K562 (cell line): ENCODE data around the gene NXN. TPM values are rescaled to one million over a fixed set of nuclear protein-coding genes. Genes with fewer than 3 reads are reported as not detected.

Experiments used
- CEBPG ChIP-seq, 3 experiments: fragments of 200-800 bp in 1 of 3; sonication (Bioruptor generic) in 1 of 3; sonication (generic) in 1 of 3; formaldehyde crosslinking in 1 of 3; IDR thresholded peaks in 2 of 3; conservative IDR thresholded peaks in 1 of 3; 2 replicates each; pipeline versions ENCODE4 v1.6.1 to v1.8.0; 2016 to 2022; ENCODE audit warnings: missing compliant biosample characterization in 2 of 3, missing genetic modification characterization in 2 of 3, mild to moderate bottlenecking in 1 of 3, missing genetic modification reagents in 1 of 3
- JUN ChIP-seq, 2 experiments: sonication (generic) in 1 of 2; formaldehyde crosslinking in 1 of 2; IDR thresholded peaks; 2 replicates each; pipeline versions ENCODE4 v1.6.1 to v1.8.0; 2012 to 2022; ENCODE audit warnings: borderline replicate concordance in 2 of 2, mild to moderate bottlenecking in 2 of 2, improper control_type of control experiment in 1 of 2, low read depth in 1 of 2, low read length in 1 of 2, missing genetic modification reagents in 1 of 2
- RNF219 ChIP-seq: fragments of 250-450 bp; sonication (Bioruptor Pico); IDR thresholded peaks from 2 replicates; pipeline ENCODE4 v1.5.0; 2022; ENCODE audit warnings: mild to moderate bottlenecking
- ZFX ChIP-seq: sonication (generic); formaldehyde crosslinking; IDR thresholded peaks from 2 replicates; pipeline ENCODE4 v1.8.0; 2022; ENCODE audit warnings: mild to moderate bottlenecking, missing genetic modification reagents, moderate library complexity
- ZNF699 ChIP-seq: fragments of 250-450 bp; sonication (Bioruptor Pico); IDR thresholded peaks from 2 replicates; pipeline ENCODE4 v1.8.0; 2021; ENCODE audit warnings: mild to moderate bottlenecking, moderate library complexity; ENCODE audit not compliant: insufficient replicate concordance
- polyA plus RNA-seq, 8 experiments: library from polyadenylated mRNA; depleted of rRNA in 4 of 8; stranded (reverse) in 5 of 8; unstranded in 3 of 8; fragments of >200 nt; fragmentation: Nextera tagmentation in 2 of 8; fragmentation: Illumina TruSeq in 1 of 8; extraction: Ambion mirVana in 2 of 8; extraction: Trizol in 1 of 8; gene quantifications; 2 replicates each; pipeline versions ENCODE4 v1.2.1 to v1.2.3, GENCODE V29; 2011 to 2014; ENCODE audit warnings: inconsistent platforms in 1 of 8, missing spikeins in 1 of 8
- total RNA-seq, 7 experiments: library from RNA; depleted of rRNA in 6 of 7; stranded (reverse); fragments of >200 nt in 6 of 7; fragmentation: Illumina TruSeq in 2 of 7; extraction: Trizol in 2 of 7; gene quantifications; 2 replicates each; pipeline versions ENCODE4 v1.2.1 to v1.2.3, GENCODE V29; 2011 to 2021; ENCODE audit warnings: low replicate concordance in 1 of 7
- TF ChIP-seq, protein P1 (sequence below): fragments of 450-650 bp; IDR thresholded peaks from 2 replicates; pipeline ENCODE4 v1.6.1; 2016; ENCODE audit warnings: low read depth

NXN gene
- total and polyA plus RNA-seq, 9 of the 15 experiments (the other 6 are each of a cell fraction or from before 2014, with no cell fraction given), result 0.08 to 0.39 (median 0.29) TPM; not detected in 5

DNA sequence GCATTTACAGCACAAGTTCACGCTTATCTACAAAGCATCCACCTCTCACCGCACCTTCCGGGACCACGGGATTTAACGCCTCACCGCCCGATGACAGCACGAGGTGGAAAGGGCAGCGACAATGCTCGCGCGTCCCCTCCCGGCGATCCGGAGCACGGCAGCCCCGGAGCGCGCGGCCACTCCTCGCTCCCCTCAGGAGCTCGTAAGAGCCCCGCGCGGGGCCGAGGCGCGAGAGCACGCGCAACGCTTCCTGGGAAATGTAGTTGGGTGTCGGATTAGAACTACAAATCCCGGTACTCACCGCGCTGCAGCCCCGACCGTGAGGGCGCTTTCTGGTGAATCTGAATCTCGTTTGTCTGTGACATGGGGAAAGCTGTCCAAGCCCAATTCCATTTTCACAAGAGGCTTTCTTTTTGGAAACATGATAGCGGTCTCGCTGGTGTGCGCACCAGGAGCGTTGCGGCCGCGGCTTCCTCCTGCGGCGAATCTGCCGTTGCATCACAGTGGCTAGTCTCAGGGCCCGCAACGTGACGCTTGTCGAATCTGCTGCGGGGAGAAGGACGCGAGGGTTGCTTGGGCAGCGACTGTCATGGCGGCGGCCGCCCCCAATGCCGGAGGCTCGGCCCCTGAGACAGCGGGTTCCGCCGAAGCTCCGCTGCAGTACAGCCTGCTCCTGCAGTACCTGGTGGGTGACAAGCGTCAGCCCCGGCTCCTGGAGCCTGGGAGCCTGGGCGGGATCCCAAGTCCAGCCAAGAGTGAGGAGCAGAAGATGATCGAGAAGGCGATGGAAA, 17.2 kb upstream of the NXN start, which contains the start of gene TIMM22 (continued):
- TF ChIP-seq JUN (IDR thresholded peaks at IDR 0.05; ENCODE audit: borderline replicate concordance, low read depth, low read length) (peak; percentile 56; the same call in 1 of the 2 replicates), JUN (CRISPR knock-in tag; IDR thresholded peaks at IDR 0.05; ENCODE audit: borderline replicate concordance) (no peak), RNF219 (CRISPR knock-in tag) (no peak), CEBPG (CRISPR knock-in tag; IDR thresholded peaks at IDR 0.05) (peak; percentile 71), CEBPG (tag; conservative IDR thresholded peaks at IDR 0.05 in 1 of 2, IDR thresholded peaks at IDR 0.05 in 1 of 2) (peak; percentile 29 to 56; a peak in 3 of 4 replicates), ZFX (CRISPR knock-in tag) (peak; percentile 75), ZNF699 (CRISPR knock-in tag) (no peak)
- TF ChIP-seq, protein P1, sequence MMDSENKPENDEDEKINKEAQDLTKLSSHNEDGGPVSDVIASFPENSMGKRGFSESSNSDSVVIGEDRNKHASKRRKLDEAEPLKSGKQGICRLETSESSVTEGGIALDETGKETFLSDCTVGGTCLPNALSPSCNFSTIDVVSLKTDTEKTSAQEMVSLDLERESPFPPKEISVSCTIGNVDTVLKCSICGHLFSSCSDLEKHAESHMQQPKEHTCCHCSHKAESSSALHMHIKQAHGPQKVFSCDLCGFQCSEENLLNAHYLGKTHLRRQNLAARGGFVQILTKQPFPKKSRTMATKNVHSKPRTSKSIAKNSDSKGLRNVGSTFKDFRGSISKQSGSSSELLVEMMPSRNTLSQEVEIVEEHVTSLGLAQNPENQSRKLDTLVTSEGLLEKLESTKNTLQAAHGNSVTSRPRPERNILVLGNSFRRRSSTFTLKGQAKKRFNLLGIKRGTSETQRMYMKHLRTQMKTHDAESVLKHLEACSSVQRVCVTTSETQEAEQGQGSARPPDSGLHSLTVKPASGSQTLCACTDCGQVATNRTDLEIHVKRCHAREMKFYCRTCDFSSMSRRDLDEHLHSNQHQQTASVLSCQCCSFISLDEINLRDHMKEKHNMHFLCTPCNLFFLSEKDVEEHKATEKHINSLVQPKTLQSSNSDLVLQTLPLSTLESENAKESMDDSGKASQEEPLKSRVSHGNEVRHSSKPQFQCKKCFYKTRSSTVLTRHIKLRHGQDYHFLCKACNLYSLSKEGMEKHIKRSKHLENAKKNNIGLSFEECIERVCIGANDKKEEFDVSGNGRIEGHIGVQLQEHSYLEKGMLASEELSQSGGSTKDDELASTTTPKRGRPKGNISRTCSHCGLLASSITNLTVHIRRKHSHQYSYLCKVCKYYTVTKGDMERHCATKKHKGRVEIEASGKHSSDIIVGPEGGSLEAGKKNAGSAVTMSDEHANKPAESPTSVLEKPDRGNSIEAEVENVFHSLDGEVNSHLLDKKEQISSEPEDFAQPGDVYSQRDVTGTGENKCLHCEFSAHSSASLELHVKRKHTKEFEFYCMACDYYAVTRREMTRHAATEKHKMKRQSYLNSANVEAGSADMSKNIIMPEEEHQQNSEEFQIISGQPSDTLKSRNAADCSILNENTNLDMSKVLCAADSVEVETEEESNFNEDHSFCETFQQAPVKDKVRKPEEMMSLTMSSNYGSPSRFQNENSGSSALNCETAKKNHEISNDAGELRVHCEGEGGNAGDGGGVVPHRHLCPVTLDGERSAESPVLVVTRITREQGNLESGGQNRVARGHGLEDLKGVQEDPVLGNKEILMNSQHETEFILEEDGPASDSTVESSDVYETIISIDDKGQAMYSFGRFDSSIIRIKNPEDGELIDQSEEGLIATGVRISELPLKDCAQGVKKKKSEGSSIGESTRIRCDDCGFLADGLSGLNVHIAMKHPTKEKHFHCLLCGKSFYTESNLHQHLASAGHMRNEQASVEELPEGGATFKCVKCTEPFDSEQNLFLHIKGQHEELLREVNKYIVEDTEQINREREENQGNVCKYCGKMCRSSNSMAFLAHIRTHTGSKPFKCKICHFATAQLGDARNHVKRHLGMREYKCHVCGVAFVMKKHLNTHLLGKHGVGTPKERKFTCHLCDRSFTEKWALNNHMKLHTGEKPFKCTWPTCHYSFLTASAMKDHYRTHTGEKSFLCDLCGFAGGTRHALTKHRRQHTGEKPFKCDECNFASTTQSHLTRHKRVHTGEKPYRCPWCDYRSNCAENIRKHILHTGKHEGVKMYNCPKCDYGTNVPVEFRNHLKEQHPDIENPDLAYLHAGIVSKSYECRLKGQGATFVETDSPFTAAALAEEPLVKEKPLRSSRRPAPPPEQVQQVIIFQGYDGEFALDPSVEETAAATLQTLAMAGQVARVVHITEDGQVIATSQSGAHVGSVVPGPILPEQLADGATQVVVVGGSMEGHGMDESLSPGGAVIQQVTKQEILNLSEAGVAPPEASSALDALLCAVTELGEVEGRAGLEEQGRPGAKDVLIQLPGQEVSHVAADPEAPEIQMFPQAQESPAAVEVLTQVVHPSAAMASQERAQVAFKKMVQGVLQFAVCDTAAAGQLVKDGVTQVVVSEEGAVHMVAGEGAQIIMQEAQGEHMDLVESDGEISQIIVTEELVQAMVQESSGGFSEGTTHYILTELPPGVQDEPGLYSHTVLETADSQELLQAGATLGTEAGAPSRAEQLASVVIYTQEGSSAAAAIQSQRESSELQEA, result no peak
